Suprapubic skin (tissue), 4 donors: ENCODE measurements around the gene DCAKD.

Source experiments
- POLR2A ChIP-seq, 2 donors: fragments of 450-650 bp; IDR thresholded peaks; one replicate each; pipeline ENCODE4 v1.6.1; 2017; ENCODE audit warnings: antibody characterized with exemption in 2 of 2, mild to moderate bottlenecking in 2 of 2, moderate library complexity in 2 of 2
- POLR2AphosphoS5 ChIP-seq, 3 donors: sonication (generic); formaldehyde crosslinking; IDR thresholded peaks; one replicate each; pipeline ENCODE4 v1.6.1; 2017; ENCODE audit warnings: antibody characterized with exemption in 3 of 3
- TF ChIP-seq, protein P1 (sequence below), 2 donors: fragments of 200-600 bp in 1 of 2; fragments of 450-650 bp in 1 of 2; sonication (generic) in 1 of 2; IDR thresholded peaks; one replicate each; pipeline ENCODE4 v1.5.1; 2016 to 2019; ENCODE audit warnings: antibody characterized with exemption in 2 of 2, mild to moderate bottlenecking in 1 of 2, moderate library complexity in 1 of 2

- no peak for TF ChIP-seq POLR2A (IDR thresholded peaks at IDR 0.05)
- TF ChIP-seq, protein P1, sequence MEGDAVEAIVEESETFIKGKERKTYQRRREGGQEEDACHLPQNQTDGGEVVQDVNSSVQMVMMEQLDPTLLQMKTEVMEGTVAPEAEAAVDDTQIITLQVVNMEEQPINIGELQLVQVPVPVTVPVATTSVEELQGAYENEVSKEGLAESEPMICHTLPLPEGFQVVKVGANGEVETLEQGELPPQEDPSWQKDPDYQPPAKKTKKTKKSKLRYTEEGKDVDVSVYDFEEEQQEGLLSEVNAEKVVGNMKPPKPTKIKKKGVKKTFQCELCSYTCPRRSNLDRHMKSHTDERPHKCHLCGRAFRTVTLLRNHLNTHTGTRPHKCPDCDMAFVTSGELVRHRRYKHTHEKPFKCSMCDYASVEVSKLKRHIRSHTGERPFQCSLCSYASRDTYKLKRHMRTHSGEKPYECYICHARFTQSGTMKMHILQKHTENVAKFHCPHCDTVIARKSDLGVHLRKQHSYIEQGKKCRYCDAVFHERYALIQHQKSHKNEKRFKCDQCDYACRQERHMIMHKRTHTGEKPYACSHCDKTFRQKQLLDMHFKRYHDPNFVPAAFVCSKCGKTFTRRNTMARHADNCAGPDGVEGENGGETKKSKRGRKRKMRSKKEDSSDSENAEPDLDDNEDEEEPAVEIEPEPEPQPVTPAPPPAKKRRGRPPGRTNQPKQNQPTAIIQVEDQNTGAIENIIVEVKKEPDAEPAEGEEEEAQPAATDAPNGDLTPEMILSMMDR (IDR thresholded peaks at IDR 0.05): no peak
- TF ChIP-seq POLR2AphosphoS5 (IDR thresholded peaks at IDR 0.05): no peak
Observed at GRCh38 chr17:45036691-45037090, 14.7 kb downstream of the DCAKD start.
